GM23338 (cell line): ENCODE results near the gene KIF4A. TPM values are rescaled to one million over a fixed set of nuclear protein-coding genes. Genes with fewer than 3 reads are reported as not detected.
A peak's percentile ranks its signal among the peaks of the same experiment; 100 is the strongest.

Experiments
- ATAC-seq: fragments of 200-7000 bp; cut with Tn5 transposase; 3 replicates; pipeline ENCODE4 v1.9.1; 2020
- DNase-seq: peaks from one replicate; pipeline ENCODE4 v3.0.0-alpha.2; 2015; ENCODE audit warnings: low spot score
- H2AFZ ChIP-seq: fragments of 200-600 bp; sonication (generic); 2 replicates; pipeline ENCODE4 v1.8.0; 2016; ENCODE audit warnings: antibody characterized with exemption, mild to moderate bottlenecking, moderate library complexity
- H3F3A ChIP-seq: fragments of 200-600 bp; sonication (generic); replicated peaks from 2 replicates; pipeline ENCODE4 v1.8.0; 2017; ENCODE audit warnings: antibody characterized with exemption, mixed run types, low read depth
- H3K27ac ChIP-seq: fragments of 200-600 bp; sonication (generic); 2 replicates; pipeline ENCODE4 v1.6.1; 2016; ENCODE audit warnings: low read depth
- H3K27me3 ChIP-seq: fragments of 200-600 bp; sonication (generic); 2 replicates; pipeline ENCODE4 v1.8.0; 2016; ENCODE audit warnings: mild to moderate bottlenecking, mixed run types, moderate library complexity; ENCODE audit not compliant: insufficient read depth
- H3K36me3 ChIP-seq: fragments of 200-600 bp; sonication (generic); 2 replicates; pipeline ENCODE4 v1.8.0; 2016; ENCODE audit warnings: mild to moderate bottlenecking; ENCODE audit not compliant: insufficient read depth
- H3K4me1 ChIP-seq: fragments of 200-600 bp; sonication (generic); 2 replicates; pipeline ENCODE4 v1.8.0; 2016; ENCODE audit warnings: mild to moderate bottlenecking, moderate library complexity; ENCODE audit not compliant: insufficient read depth
- H3K4me2 ChIP-seq: fragments of 200-600 bp; sonication (generic); 2 replicates; pipeline ENCODE4 v1.7.1; 2017; ENCODE audit warnings: mixed run types
- H3K4me3 ChIP-seq: fragments of 200-600 bp; sonication (generic); 2 replicates; pipeline ENCODE4 v1.6.1; 2016; ENCODE audit warnings: mixed run types
- H3K79me2 ChIP-seq: fragments of 200-600 bp; sonication (generic); replicated peaks from 2 replicates; pipeline ENCODE4 v1.8.0; 2017; ENCODE audit warnings: mild to moderate bottlenecking; ENCODE audit not compliant: insufficient read depth
- H3K9me2 ChIP-seq: fragments of 200-600 bp; sonication (generic); 2 replicates; pipeline ENCODE4 v1.8.0; 2017; ENCODE audit not compliant: insufficient read depth
- H4K20me1 ChIP-seq: fragments of 200-600 bp; sonication (generic); replicated peaks from 2 replicates; pipeline ENCODE4 v1.8.0; 2017; ENCODE audit warnings: mild to moderate bottlenecking; ENCODE audit not compliant: insufficient read depth
- H3K27ac Mint-ChIP-seq: 2 replicates; pipeline ENCODE4 v1.8.0; 2020; ENCODE audit warnings: inconsistent platforms, mild to moderate bottlenecking, moderate library complexity, mixed read lengths
- H3K27me3 Mint-ChIP-seq: 3 replicates; pipeline ENCODE4 v1.8.0; 2022; ENCODE audit warnings: low read depth, mild to moderate bottlenecking, moderate library complexity, mixed read lengths, inconsistent platforms; ENCODE audit not compliant: insufficient read depth, poor library complexity
- H3K36me3 Mint-ChIP-seq: 3 replicates; pipeline ENCODE4 v1.8.0; 2021; ENCODE audit warnings: low read depth, mild to moderate bottlenecking, inconsistent platforms, moderate library complexity, mixed read lengths
- H3K4me1 Mint-ChIP-seq: 3 replicates; pipeline ENCODE4 v1.8.0; 2020; ENCODE audit warnings: mild to moderate bottlenecking, inconsistent platforms, mixed read lengths
- H3K4me3 Mint-ChIP-seq: 3 replicates; pipeline ENCODE4 v1.8.0; 2021; ENCODE audit warnings: moderate library complexity, mild to moderate bottlenecking, inconsistent platforms, mixed read lengths
- H3K9me3 Mint-ChIP-seq: 3 replicates; pipeline ENCODE4 v1.8.0; 2020; ENCODE audit warnings: moderate library complexity, mild to moderate bottlenecking, inconsistent platforms, mixed read lengths
- CREB1 ChIP-seq: fragments of 250-450 bp; sonication (Bioruptor Pico); IDR thresholded peaks from 2 replicates; pipeline ENCODE4 v1.5.0; 2020; ENCODE audit warnings: low read depth, mild to moderate bottlenecking, moderate library complexity
- CTCF ChIP-seq, 2 experiments: fragments of 200-600 bp in 1 of 2; sonication (generic) in 1 of 2; conservative IDR thresholded peaks; 2 replicates each; pipeline versions ENCODE4 v1.5.1 to v1.6.1; 2016 to 2017; ENCODE audit warnings: antibody characterized with exemption in 2 of 2, low read depth in 2 of 2, mild to moderate bottlenecking in 2 of 2, moderate library complexity in 1 of 2
- ETS1 ChIP-seq: IDR thresholded peaks from 2 replicates; pipeline ENCODE4 v1.6.1; 2016; ENCODE audit warnings: antibody characterized with exemption
- EZH2 ChIP-seq: fragments of 200-600 bp; sonication (generic); IDR thresholded peaks from one replicate; pipeline ENCODE4 v1.8.0; 2017; ENCODE audit warnings: antibody characterized with exemption, mild to moderate bottlenecking, low read depth; ENCODE audit not compliant: unreplicated experiment
- EZH2phosphoT487 ChIP-seq: fragments of 200-600 bp; sonication (generic); IDR thresholded peaks from one replicate; pipeline ENCODE4 v1.8.1; 2018; ENCODE audit warnings: antibody characterized with exemption; ENCODE audit not compliant: unreplicated experiment
- JUNB ChIP-seq: IDR thresholded peaks from one replicate; pipeline ENCODE4 v1.6.1; 2016; ENCODE audit warnings: antibody characterized with exemption; ENCODE audit not compliant: unreplicated experiment
- NANOG ChIP-seq: IDR thresholded peaks from 2 replicates; pipeline ENCODE4 v1.6.1; 2016; ENCODE audit warnings: antibody characterized with exemption, borderline replicate concordance
- POLR2AphosphoS5 ChIP-seq: IDR thresholded peaks from 2 replicates; pipeline ENCODE4 v1.6.1; 2016; ENCODE audit warnings: antibody characterized with exemption, low read depth
- STAT1 ChIP-seq: IDR thresholded peaks from one replicate; pipeline ENCODE4 v1.6.1; 2016; ENCODE audit warnings: antibody characterized with exemption; ENCODE audit not compliant: unreplicated experiment
- ZNF114 ChIP-seq: fragments of 250-450 bp; sonication (Bioruptor Pico); IDR thresholded peaks from 2 replicates; pipeline ENCODE4 v1.5.0; 2020; ENCODE audit warnings: mild to moderate bottlenecking, moderate library complexity
- ZNF331 ChIP-seq: fragments of 250-450 bp; sonication (Bioruptor Pico); IDR thresholded peaks from 2 replicates; pipeline ENCODE4 v1.5.0; 2020; ENCODE audit warnings: low read depth, mild to moderate bottlenecking, moderate library complexity
- ZNF462 ChIP-seq: fragments of 250-450 bp; sonication (Bioruptor Pico); IDR thresholded peaks from 2 replicates; pipeline ENCODE4 v1.5.0; 2020; ENCODE audit warnings: mild to moderate bottlenecking, moderate library complexity
- polyA plus RNA-seq: library from polyadenylated mRNA; unstranded; fragments of >200 nt; fragmentation: Nextera tagmentation; extraction: Ambion mirVana; gene quantifications from 2 replicates; pipeline ENCODE4 v1.2.1, GENCODE V29; 2016
- total RNA-seq: library from RNA; depleted of rRNA; stranded (reverse); fragments of >200 nt; shearing (Covaris generic); gene quantifications from 2 replicates; pipeline ENCODE4 v1.2.3, GENCODE V29; 2014
- TF ChIP-seq, protein P1 (sequence below): IDR thresholded peaks from one replicate; pipeline ENCODE4 v1.6.1; 2018; ENCODE audit warnings: antibody characterized with exemption; ENCODE audit not compliant: unreplicated experiment

KIF4A gene
- total and polyA plus RNA-seq, 2 experiments from 2014 or later: 21.5 to 27.6 TPM

GRCh38 chrX:70289168-70289792, 624 bp upstream of the KIF4A start:
- Histone ChIP-seq H3K27me3 (no peaks in the 10 kb centered on the region), H2AFZ (peak overlapping the region; percentile 80; the same call in 1 of the 2 replicates), H3K27ac (no peak overlapping the region), H4K20me1 (no peaks in the 10 kb centered on the region), H3K79me2 (peaks cover 23% of the 10 kb centered on the region), H3F3A (no peaks in the 10 kb centered on the region), H3K4me1 (peaks cover 9% of the 10 kb centered on the region), H3K4me3 (peak overlapping the region; percentile 73), H3K9me2 (no peaks in the 10 kb centered on the region), H3K36me3 (peaks cover 5% of the 10 kb centered on the region; the same call in 1 of the 2 replicates), H3K4me2 (peak overlapping the region; percentile 84)
- H3K27me3 Mint-ChIP-seq: no peaks in the 10 kb centered on the region
- H3K9me3 Mint-ChIP-seq: no peaks in the 10 kb centered on the region; the same call in 2 of the 3 replicates
- DNase-seq: no peak
- TF ChIP-seq JUNB: no peak
- no peak for TF ChIP-seq CREB1 (CRISPR knock-in tag)
- no peak for TF ChIP-seq ETS1
- no peak for TF ChIP-seq CTCF (conservative IDR thresholded peaks at IDR 0.05; ENCODE audit: low read depth in 2 of 2)
- TF ChIP-seq, protein P1, sequence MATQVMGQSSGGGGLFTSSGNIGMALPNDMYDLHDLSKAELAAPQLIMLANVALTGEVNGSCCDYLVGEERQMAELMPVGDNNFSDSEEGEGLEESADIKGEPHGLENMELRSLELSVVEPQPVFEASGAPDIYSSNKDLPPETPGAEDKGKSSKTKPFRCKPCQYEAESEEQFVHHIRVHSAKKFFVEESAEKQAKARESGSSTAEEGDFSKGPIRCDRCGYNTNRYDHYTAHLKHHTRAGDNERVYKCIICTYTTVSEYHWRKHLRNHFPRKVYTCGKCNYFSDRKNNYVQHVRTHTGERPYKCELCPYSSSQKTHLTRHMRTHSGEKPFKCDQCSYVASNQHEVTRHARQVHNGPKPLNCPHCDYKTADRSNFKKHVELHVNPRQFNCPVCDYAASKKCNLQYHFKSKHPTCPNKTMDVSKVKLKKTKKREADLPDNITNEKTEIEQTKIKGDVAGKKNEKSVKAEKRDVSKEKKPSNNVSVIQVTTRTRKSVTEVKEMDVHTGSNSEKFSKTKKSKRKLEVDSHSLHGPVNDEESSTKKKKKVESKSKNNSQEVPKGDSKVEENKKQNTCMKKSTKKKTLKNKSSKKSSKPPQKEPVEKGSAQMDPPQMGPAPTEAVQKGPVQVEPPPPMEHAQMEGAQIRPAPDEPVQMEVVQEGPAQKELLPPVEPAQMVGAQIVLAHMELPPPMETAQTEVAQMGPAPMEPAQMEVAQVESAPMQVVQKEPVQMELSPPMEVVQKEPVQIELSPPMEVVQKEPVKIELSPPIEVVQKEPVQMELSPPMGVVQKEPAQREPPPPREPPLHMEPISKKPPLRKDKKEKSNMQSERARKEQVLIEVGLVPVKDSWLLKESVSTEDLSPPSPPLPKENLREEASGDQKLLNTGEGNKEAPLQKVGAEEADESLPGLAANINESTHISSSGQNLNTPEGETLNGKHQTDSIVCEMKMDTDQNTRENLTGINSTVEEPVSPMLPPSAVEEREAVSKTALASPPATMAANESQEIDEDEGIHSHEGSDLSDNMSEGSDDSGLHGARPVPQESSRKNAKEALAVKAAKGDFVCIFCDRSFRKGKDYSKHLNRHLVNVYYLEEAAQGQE: no peak
- no peak for TF ChIP-seq ZNF462 (CRISPR knock-in tag)
- TF ChIP-seq NANOG: no peak
- no peak for TF ChIP-seq ZNF114 (CRISPR knock-in tag)
- no peak for TF ChIP-seq POLR2AphosphoS5
- no peak for TF ChIP-seq ZNF331 (CRISPR knock-in tag)
- TF ChIP-seq EZH2phosphoT487: no peak
- TF ChIP-seq STAT1: no peak
- TF ChIP-seq EZH2: no peak
- H3K27ac Mint-ChIP-seq: no peak overlapping the region
- peak overlapping the region; percentile 96 for H3K4me3 Mint-ChIP-seq
- peaks cover 5% of the 10 kb centered on the region; the same call in 2 of the 3 replicates for H3K4me1 Mint-ChIP-seq
- H3K36me3 Mint-ChIP-seq: peaks cover 11% of the 10 kb centered on the region; the same call in 2 of the 3 replicates
- no peak for ATAC-seq
